GM12872 (cell line): ENCODE results near the gene NHERF2.

ENCODE experiments used
- CTCF ChIP-seq: IDR thresholded peaks from 3 replicates; pipeline ENCODE4 v1.5.1; 2011; ENCODE audit warnings: low read depth, mild to moderate bottlenecking, low read length, moderate library complexity; ENCODE audit not compliant: insufficient read depth

Gene NHERF2

GRCh38 chr16:2061023-2061422, 34.3 kb downstream of the NHERF2 start:
- TF ChIP-seq CTCF, result no peak

- no peak for TF ChIP-seq CTCF
These were observed 34.8 kb downstream of the NHERF2 start for GRCh38 chr16:2061526-2061925.

- TF ChIP-seq CTCF, result no peak
These were observed 36.1 kb downstream of the NHERF2 start for GRCh38 chr16:2062801-2063200.

GRCh38 chr16:2063861-2064260, 37.2 kb downstream of the NHERF2 start:
- no peak for TF ChIP-seq CTCF

- TF ChIP-seq CTCF, result no peak
These were observed 37.8 kb downstream of the NHERF2 start for GRCh38 chr16:2064368-2064945.

GRCh38 chr16:2066139-2066538, 39.4 kb downstream of the NHERF2 start:
- no peak for TF ChIP-seq CTCF

- no peak for TF ChIP-seq CTCF
These were observed 44.1 kb downstream of the NHERF2 start for GRCh38 chr16:2070576-2071453.
